Measurements from ENCODE around the gene CRYM. TPM values are rescaled to one million over a fixed set of nuclear protein-coding genes. Genes with fewer than 3 reads are reported as not detected.
"Not testable (repeated sequence)": the region's sequence is repeated elsewhere in the genome, so short reads cannot be mapped to it uniquely, and the experiment has no call there.

CRYM gene
- polyA plus RNA-seq, 3 donors, result 10.0 to 11.0 (median 10.2) TPM

DNA sequence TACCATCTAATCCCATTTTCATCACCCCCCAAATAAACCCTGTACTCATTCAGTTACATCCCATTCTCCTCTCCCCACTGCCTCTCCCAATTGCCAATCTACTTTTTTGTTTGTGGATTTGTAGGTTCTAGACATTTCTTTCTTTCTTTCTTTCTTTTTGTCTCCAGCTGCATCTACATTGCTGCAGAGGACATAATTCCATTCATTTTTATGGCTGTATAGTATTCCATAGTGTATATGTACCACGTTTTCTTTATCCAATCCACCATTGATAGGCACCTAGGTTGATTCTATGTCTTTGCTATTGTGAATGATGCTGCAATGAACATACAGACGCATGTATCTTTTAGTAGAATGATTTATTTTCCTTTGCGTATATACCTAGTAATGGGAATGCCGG is 6.3 kb upstream of the CRYM start:
- no peak for DNase-seq (ENCODE audit: extremely low read depth in 1 of 11, low read depth in 9 of 11, low spot score in 4 of 11)

DNA sequence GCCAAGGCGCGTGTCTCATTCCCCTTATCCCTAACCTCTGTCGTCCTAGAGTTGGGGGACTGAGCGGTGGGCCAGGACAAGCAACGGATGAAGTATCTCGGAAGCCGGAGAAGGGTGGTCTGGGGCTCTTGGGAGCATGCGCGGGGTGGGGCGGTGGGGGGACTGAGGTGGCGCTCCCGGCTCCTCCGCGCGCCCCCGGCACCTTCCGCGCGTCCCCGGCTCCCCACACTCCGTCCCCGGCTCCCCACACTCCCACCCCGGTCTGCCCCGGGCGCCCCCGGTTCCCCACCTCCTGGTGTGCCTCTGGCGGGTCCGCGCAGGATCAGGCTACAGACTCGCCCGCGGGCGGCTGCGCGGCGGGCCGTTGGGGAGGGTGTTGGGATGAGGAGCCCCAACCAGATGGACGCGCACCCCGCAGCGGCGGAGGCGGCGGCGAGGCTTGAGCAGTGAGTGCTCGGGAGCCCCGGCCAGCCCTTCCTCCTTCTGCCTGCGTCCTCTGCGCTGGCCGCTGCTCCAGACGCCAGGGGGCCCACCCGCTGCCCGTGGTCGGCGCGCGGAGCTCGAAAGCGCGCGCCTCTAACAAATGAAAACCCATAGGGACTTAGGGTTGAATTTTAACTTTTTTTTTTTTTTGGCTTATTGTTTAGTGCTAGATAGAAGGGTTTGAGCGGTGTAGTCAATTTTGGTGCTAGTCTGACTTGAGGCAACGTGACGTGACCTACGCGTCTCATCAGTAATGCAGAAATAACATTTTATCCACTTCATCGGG is 5.6 kb upstream of the CRYM start:
- DNase-seq (ENCODE audit: extremely low read depth in 1 of 11, low read depth in 9 of 11, low spot score in 4 of 11), result peak in 5 of 11 donors; percentile 38 to 67 (median 53)

DNA sequence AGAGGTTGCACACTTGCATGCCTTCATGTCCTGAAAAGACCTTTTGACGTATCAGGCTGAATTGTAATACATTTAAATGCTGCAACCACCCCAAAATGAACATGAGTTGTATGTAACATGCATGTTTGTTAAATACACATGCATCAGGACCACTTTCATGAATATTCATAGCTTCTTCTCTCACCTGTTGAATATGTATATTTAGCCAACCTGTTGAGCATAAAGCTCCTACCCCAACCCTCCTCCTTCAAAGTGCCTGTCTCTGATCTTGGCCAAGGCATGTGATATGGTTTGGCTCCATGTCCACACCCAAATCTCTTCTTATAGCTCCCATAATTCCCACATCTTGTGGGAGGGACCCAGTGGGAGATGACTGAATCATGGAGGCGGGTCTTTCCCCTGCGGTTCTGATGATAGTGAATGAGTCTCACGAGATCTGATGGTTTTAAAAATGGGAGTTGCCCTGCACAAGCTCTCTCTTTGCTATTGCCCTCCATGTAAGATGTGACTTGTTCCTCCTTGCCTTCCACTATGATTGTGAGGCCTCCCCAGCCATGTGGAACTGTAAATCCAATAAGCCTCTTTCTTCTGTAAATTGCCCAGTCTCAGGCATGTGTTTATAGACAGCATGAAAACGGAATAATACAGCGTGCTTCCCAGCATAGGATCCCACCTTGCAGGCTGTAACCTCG is 3.8 kb upstream of the CRYM start:
- DNase-seq (ENCODE audit: extremely low read depth in 1 of 11, low read depth in 9 of 11, low spot score in 4 of 11), result no peak

DNA sequence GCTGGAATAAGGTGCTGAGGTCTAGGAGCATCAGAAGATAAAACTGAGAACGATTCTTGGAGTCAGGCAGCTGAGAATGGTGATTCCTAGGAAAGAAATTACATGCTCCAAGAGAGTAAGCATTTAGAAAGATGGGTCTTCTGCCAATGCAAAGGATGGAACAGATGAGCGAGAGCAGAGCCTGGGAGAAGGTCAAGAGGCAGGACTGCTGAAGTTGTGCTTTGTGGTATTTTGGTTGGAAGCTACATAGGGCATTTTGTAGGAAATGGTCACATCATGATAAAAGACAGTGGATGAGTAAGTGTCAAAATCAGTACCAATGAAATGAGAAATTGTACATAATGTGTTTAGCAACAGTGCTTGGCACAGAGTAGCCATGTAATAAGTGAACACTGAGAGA is 1.4 kb upstream of the CRYM start:
- DNase-seq (ENCODE audit: extremely low read depth in 1 of 11, low read depth in 9 of 11, low spot score in 4 of 11), result no peak

DNA sequence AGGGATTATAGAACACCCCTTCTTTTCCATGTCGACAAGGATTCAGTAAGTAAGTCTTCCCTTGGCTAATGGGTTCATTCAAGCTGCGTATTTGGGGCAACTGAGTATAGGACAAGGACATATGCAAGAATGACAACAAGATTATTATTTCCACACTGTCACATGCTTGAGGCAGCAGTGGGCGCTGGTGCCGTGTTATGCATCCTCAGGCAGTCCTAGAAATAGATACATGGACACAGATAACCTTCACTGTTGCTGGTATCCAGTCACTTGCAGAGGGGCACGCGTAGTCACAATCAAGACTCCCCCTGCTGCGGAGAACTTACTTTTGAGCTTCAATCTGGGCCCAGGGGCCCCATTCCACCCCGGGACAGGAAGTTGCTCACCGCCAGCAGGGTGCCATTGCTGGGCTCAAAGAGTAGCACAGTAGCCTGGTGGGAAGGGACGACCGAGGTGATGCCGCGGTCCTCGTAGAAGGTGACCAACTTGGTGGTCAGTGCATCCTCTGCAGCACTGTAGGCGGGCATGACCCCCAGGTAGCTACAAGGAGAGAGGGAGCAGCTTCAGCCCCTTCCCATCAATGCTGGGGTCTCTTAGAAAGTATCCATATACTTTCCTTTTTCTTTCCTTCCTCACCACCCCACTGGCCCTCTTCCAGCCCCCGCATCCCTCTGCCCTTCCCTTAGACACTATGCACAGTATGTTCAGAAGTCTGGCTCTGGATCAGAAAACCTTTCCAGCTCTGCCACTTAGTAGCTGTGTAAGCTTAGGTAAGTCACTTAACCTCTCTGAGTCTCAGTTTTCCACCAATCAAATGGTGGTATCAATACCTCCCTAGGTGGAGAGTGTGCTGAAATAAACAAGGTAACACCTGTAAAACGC is 804 bp downstream of the CRYM start:
- DNase-seq (ENCODE audit: extremely low read depth in 1 of 11, low read depth in 9 of 11, low spot score in 4 of 11), result no peak

DNA sequence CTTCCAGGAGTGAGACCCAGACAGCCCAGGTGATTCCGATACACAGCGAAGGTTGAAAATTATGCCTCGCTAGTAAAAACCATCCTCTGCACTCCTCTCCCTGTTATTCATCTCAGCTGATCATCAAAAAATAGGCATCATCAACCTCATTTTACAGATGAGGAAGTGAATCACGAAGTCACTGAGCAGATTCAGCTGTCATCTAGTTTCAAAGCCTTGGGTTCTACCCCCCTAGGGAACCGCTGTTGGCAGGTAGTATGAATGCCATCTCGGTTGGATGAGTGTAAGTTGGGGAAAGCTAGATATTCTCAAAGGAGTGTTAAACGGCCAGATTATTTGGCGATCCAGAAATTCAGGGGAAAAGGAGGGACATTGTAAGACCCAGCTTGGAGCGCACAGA is 2.0 kb downstream of the CRYM start:
- no peak for DNase-seq (ENCODE audit: extremely low read depth in 1 of 11, low read depth in 9 of 11, low spot score in 4 of 11)

DNA sequence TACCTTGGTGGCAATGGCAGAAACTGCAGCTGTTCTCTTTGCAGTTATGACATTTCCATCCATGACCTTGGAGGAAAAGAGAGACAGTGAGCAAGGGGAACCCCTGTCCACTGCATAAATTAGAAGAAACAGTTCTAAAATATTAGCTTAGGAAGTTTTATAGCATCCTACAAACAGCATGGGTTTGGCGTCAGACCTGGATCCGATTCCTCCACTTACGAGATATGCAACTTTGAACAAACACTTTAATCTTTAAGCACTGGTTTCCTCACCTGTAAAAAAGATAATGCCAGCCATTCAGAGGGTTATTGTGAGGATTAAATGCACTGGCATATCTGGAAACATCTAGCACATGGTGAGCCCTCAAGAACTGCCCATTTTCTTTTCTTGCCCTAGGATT is 2.6 kb downstream of the CRYM start:
- no peak for DNase-seq (ENCODE audit: extremely low read depth in 1 of 11, low read depth in 9 of 11, low spot score in 4 of 11)

DNA sequence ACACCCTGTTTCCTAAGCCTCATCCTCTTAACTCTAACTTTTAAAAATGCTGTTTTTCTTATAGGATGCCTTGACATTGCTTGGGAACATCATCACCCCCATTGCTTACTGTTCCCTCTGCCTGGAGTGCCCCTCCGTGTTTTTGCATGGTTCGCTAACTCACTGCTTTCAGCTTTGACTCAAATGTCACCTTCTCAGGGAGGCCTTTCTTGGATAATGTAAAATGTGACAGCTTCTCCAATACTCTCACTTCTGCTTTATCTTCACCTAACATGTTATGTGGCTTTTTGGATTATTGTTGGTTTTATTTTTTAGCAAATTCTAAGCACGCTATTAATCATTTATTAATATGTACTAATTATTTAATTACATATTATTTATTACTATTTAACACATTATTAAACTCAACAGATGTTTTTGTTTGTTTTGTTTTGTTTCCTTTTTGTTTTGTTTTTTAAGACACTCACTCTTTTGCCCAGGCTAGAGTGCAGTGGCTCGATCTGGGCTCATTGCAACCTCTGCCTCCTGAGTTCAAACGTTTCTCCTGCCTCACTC is 3.8 kb downstream of the CRYM start:
- no peak for DNase-seq (ENCODE audit: extremely low read depth in 1 of 11, low read depth in 9 of 11, low spot score in 4 of 11)

DNA sequence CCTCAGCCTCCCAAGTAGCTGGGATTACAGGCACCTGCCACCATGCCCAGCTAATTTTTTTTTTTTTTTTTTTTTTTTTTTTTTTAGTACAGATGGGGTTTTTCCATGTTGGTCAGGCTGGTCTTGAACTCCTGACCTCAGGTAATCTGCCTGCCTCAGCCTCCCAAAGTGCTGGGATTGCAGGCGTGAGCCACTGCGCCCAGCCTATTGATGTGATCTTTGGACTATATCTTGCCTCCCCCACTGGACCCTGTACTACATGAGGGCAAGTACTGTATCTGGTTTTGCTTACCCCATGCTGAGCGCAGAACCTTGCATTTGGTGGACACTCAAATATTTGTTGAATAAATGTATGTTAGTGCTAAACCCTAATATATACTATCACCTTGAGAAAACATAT is 5.3 kb downstream of the CRYM start:
- not testable (repeated sequence) for DNase-seq (ENCODE audit: extremely low read depth in 1 of 11, low read depth in 9 of 11, low spot score in 4 of 11)

DNA sequence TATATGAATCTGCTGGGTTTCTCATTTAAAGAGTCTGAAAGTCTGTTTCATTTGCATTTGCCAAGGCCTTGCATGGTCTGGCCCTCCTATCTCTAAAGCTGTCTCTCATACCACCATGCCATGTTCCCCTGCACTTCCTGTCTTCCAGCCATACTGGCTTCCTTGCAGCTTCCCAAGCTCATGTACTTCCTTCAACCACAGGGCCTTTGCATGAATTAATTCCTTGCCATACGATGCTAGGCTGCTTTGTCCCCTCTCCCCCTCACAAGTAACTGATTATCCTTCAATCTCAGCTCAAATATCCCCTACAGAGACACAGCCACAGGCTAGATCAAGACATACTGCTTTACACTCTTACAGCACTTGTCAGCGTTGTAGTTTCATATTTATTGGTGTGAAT is 5.8 kb downstream of the CRYM start:
- no peak for DNase-seq (ENCODE audit: extremely low read depth in 1 of 11, low read depth in 9 of 11, low spot score in 4 of 11)

DNA sequence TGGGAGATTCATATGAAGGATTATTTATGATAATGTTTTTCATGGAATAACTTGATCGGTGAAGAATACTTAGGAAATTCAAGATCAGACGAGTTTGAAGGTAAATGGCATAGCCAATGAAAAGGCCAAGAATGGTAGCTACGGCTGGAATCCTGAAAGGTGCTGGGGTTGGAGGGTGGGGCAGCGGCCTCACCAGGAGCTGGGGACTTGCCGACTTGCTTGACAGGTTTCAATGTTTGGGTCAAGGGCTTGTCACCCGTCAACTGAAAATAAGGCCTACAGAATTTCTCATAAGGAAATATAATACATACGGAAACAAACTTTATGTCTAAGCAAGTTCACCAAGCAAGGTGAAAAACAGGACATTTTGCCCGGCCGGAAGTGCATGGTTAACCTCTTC is 9.9 kb downstream of the CRYM start:
- no peak for DNase-seq (ENCODE audit: extremely low read depth in 1 of 11, low read depth in 9 of 11, low spot score in 4 of 11)

DNA sequence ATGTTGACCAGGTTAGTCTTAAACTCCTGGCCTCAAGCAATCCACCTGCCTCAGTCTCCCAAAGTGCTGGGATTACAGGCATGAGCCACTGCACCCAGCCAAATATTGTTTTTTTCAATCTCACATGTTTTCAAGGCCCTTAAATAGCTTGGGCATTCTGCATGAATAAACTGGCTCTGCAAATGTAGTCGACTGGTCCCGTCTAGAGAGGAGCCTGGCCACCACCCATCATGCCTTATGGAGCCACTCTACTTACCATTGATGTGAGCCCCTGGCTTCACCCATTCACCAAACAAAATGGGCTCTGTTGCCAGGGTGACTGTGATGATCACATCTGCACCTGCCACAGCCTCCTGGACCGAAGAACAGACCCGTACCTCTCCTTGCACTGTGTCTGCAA is 10.8 kb downstream of the CRYM start:
- no peak for DNase-seq (ENCODE audit: extremely low read depth in 1 of 11, low read depth in 9 of 11, low spot score in 4 of 11)

DNA sequence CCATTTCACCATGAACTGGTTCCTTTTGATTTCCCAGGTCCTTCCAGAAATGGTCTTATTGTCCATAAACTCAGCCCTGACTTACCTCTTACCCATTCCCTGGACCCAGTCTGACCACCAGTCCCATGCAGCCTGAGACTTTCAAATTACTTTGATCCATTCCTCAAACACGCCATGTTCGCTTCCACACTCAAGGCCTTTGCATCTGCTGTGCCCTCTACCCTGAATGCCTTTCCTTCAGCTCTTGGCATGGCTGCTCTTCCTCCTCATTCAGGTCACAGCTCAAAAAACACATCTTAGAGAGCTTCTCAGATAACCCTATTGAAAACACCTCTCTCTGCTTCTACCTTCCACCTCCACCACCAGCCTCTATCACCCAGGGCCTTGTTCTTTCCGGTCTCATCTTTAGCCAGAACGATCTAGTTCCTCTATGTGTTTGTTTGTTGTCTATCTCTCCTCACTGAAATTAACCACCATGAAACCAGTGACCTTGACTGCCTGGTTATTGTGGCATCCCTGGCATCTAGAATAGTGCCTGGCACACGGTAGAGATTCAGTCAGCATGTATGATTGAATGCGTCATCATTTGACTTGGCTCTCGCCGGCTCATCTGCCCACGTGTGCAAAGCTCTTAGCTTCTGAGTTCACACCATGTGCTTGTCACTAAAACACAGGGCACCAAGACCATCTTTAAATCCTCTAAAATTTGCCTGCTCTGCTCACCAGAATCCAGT is 12.8 kb downstream of the CRYM start:
- DNase-seq (ENCODE audit: extremely low read depth in 1 of 11, low read depth in 9 of 11, low spot score in 4 of 11), result no peak

DNA sequence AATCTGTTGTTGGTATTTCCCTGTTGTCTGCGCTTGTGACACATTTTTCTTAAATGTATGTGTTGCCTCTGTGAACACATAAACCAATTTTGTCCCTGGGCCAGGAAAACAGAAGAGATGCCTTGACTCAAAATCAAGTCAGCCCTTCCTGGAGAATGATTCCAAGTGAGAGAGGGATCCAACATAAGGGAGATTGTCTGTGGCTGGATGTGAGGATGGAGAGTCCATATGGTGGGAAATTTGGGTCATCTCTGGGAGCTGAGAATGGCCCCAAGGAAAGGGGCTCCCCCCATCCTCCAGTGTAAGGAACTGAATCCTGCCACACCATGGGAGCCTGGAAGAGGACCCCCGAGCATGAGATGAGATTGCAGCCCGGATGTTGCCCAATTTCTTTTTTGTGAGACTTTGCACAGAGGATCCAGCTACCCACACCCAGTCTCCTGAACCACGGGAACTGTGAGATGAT is 13.5 kb downstream of the CRYM start:
- no peak for DNase-seq (ENCODE audit: extremely low read depth in 1 of 11, low read depth in 9 of 11, low spot score in 4 of 11)

DNA sequence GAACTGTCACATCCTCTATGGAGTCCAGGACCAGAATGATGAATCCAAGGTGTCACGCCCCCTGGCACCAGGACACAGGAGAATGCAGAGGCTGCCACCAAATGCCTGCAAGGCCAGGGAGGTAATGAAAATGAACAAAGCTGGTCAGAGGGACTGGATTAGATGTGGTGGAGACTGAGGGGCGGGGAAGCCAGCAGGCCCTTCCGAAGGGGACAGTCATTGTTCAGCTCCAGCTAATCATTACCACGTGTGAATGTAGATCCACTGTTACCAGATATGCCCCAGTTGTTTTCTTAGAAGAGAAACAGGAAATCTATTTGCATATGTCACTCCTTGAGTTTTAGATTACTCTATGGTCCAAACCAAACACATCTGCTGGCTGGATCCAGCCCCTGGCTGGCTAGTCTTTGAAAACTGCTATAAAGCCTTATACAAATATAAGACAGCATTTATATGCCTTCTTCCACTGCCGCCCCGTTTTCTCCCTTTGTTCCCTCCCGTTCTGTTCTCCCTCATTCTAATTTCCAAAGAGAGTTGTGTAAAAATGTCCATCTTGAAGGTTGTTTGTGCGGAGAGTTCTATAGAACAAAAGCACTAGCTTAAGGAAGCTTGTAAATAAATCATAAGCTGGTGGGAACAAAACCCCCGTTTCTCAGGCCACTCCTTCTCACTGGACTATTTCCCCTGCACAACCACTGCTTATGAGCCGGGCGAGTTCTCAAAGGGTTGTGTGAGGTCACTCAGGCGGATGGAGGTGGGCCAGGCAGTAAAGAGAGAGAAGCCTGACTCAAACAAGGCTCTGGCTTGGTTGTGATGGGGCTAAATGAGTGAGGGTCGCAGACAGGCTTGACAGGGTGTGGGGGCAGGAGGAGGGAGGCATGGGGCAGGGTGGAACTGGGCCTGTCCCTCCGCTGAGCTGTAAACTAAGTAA is 14.2 kb downstream of the CRYM start:
- DNase-seq (ENCODE audit: extremely low read depth in 1 of 11, low read depth in 9 of 11, low spot score in 4 of 11), result peak in 5 of 11 donors; percentile 37 to 67 (median 53)

DNA sequence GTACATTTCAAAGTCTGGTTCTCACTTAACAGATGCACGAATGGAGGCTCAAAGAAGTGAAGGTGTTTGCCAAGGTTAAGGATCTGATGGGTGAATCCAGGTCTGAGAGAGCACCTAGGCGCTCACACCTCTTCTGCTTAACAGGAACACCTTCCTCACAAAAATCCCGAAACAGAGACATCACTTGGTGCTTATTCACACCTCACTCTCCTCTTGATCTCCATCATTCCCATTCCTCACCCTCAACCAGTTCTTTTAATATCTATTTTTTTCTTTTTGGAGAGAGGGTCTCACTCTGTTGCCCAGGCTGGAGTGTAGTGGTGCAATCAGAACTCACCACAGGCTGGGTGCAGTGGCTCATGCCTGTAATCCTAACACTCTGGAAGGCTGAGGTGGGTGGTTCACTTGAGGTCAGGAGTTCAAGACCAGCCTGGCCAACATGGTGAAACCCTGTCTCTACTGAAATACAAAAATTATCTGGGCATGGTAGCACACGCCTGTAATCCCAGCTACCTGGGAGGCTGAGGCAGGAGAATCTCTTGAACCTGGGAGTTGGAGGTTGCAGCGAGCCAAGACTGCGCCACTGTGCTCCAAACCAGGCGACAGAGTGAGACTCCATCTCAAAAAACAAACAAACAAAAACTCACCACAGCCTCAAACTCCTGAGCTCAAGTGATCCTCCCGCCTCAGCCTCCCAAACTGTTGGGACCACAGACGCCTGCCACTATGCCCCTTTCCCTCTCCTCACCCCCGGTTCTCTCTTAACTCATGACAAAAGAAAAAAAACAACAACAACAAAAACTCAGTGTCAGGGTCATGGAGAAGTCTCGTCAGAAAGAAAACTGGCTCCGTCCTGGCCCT is 15.1 kb downstream of the CRYM start:
- DNase-seq (ENCODE audit: extremely low read depth in 1 of 11, low read depth in 9 of 11, low spot score in 4 of 11), result no peak
